Stimulated activated CD8-positive, alpha-beta memory T cell treated with anti-CD3 and anti-CD28 coated beads, Interleukin-15, amount 100 ng/mL, for 4 hours (primary cell): ENCODE data around the gene NUDT6.

Experiments used
- DNase-seq, 2 donors: peaks; one replicate each; pipeline ENCODE4 v3.0.0-alpha.2; 2020; ENCODE audit warnings: low read depth in 2 of 2

NUDT6 gene

DNA sequence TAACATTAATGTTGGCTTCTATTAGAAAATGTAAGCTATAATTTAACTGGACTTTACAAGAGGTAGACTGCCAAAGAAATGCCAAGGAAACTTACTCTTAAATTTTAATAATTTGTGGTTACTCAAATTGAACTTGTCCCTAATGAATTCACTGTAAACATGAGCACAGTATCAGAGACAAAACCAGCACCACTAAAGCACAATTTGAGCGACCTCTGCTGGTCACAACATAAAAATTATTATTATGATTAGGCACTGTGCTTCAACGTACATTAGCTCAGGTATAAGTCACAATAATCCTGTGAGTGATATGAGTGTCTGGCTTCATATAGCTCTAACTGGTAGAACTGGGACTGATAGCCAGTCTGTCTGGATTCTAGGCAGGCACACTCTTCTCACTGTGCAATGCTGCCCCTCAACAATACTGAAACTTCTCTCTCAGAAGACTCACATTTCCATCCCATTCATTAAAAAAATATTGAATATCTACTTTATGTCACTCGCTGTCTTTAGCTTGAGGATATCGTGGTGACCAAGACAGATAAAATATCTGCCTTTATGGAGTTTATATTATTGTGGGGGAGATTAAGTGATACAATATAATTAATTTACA, 8.0 kb downstream of the NUDT6 start:
- no peak for DNase-seq

DNA sequence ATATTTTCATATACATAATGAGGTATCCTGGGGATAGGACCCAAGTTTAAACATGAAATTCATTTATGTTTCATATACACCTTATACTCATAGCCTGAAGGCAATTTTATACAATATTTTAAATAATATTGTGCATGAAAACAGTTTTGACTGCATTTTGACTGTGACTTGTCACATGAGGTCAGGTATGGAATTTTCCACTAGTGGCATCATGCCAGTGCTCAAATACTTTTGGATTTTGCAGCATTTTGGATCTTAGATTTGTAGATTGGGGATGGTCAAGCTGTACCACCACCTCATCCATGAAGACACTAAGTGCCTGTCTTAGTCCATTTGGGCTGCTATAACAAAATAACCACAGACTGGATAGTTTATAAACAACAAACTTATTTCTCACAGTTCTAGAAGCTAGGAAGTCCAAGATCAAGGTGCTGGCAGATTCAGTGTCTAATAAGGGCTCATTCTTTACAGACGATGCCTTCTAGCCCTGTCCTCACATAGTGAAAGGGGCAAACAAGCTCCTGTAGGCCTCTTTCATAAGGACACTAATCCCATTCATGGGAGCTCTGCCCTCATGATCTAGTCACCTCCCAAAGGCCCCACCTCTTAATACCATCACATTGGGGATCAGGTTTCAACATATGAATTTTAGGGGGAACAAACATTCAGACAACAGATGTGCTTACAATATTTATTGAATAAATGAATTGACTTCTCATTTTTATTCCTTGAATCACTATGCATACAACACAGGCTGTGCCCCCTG, 9.4 kb downstream of the NUDT6 start:
- DNase-seq: no peak

DNA sequence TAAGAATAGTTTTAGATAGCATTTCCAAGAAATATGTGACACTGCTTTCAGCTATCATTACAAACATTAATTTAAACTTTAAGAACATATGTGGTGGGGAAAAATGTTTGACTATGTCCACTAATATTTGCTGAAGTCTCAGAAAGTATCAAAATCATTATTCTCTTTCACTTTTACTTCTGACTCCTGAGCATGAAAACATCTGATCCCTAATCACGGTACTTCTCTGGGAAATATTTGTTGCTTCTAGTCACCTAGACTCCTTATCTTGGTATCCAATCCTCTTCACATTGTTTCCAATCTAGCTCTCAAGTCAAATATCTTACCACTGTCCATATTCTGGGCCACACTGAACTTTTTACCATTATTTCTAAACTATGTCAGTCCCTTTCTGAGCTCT, 10.8 kb downstream of the NUDT6 start:
- DNase-seq: no peak

DNA sequence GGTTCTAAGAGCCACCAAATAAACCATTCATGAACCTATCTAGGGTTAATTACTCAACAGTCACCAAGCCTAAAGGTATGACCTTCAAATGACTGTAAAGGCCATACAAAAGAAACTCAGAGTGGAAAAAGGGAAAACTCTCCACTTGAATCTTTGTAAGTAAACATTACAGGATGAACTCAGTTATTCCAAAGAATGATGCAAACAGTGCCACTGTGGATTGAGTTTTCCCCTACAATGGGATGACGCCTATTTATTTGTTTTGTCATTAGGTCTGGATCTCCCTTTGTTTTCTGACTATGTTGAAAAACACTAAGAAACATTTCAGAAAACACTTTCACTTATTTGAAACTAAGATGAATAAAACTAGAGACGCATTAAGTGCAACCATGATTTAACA, 12.7 kb downstream of the NUDT6 start:
- no peak for DNase-seq

GRCh38 chr4:122908223-122908622, 14.2 kb downstream of the NUDT6 start:
- DNase-seq: no peak

DNA sequence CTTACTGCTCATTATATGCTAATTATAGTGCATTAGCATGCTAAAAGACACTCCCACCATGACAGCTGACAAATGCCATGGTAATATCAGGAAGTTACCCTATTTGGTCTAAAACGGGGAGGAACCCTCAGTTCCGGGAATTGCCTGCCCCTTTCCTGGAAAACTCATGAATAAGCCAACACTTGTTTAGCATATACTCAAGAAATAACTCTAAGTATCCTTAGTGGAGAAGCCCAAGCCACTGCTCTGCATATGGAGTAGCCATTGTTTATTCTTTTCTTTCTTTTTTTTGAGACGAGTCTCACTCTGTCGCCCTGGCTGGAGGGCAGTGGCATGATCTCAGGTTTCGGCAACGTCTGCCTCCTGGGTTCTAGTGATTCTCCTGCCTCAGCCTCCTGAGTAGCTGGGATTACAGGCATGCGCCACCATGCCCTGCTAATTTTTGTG, 15.5 kb downstream of the NUDT6 start:
- no peak for DNase-seq

- no peak for DNase-seq
These were observed 18.6 kb downstream of the NUDT6 start for GRCh38 chr4:122903766-122904288.

- no peak for DNase-seq
These were observed 21.0 kb downstream of the NUDT6 start for GRCh38 chr4:122901247-122902010.

DNA sequence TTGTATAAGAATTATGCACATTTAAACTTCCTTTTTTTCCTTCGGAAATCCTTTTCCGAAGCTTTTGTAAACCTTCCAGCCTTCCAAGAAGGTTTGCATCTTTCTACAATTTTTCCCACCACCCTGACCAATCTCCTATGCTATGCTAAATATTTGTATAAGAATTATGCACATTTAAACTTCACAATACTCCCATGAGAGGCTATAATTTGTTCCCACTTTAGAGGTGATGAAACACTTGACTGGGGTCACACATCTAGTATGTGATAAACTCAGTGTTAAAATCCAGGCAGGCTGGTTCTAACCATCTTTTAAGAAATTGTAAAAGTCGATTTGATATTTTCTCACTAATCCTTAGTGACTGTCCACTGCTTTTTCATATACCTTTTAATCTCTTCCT, 22.1 kb downstream of the NUDT6 start:
- no peak for DNase-seq

DNA sequence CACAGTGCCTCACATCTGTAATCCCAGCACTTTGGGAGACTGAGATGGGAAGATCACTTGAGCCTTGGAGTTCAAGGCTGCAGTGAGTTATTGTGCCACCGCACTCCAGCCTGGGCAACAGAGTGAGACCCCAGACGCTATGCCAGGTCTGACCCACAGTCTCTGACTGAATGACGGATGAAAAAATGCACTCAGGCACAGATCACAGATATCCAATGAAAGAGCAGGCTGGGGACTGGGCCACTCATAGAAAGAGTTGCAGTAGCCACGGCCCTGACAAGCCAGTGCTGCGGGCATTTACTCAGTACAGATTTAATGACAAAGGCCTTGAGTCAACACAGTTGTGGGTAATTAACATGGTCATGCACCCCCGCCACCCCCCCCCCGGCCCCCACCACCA, 22.7 kb downstream of the NUDT6 start:
- no peak for DNase-seq

- no peak for DNase-seq
These were observed 23.8 kb downstream of the NUDT6 start for GRCh38 chr4:122898370-122899150.

DNA sequence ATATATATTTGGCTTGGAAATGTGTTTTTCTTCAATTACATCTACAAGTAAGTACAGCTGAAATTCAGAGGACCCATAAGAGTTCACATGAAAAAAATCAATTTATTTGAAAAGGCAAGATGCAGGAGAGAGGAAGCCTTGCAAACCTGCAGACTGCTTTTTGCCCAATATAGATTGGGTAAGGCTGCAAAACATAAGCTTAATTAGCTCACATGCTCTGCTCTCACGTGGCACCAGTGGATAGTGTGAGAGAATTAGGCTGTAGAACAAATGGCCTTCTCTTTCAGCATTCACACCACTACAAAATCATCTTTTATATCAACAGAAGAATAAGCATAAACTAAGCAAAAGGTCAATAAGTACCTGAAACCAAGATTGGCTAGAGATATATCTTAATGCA, 26.1 kb downstream of the NUDT6 start:
- DNase-seq: no peak

GRCh38 chr4:122895336-122895995, 26.9 kb downstream of the NUDT6 start:
- DNase-seq: no peak

DNA sequence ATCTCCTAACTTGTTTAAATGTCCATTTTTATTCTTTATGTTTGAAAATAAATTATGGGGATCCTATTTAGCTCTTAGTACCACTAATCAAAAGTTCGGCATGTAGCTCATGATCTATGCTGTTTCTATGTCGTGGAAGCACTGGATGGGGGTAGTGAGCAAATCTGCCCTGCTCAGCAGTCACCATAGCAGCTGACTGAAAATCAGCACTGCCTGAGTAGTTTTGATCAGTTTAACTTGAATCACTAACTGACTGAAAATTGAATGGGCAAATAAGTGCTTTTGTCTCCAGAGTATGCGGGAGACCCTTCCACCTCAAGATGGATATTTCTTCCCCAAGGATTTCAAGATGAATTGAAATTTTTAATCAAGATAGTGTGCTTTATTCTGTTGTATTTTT, 27.6 kb downstream of the NUDT6 start:
- no peak for DNase-seq

DNA sequence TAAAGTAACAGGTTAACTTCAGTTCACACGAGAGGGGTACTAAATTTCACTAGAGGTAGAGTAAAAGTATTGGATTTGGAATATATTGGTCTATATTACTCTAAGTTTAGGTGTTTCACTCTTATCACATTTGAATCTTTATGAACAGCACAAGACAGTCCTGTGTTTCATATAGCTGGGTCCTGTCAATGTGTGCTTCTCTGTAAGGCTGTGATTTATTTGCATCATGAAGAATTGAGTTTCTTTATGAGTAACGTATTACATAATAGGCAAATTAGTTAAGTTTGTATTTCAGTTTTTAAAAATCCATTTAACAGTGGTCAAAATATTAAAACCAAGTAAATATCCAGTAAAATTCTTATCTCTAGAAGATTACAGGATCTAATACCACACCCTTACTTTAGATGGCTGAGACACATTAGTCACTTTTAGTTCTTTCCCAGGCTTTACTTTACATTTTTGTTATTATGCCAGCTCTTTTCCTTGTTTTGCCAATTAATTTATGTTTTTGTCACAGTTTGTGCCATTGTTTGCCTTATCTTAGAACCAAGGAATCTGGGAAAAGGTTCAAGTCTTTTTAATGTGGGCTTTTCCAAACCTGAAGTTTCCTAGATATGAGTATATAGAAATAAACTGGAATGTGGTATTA, 32.1 kb downstream of the NUDT6 start:
- DNase-seq: no peak

DNA sequence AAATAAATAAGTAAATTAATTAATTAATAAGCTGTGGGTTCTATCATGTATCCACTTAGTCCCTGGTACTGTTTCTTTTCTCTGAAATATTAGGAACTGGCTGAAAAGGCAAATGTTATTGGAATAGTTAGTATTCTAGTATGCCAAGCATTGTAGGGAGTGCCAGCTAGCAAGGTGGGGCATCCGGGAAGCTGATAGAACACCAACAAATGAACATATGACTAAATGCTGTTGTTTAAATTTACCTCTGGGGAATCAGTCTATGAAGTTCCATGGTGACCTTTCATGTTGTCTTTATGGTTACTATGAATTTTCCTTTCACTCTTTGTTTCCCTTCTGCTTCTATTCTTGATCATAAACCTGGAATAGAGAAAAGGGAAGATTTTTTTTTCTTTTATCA, 32.7 kb downstream of the NUDT6 start:
- no peak for DNase-seq

DNA sequence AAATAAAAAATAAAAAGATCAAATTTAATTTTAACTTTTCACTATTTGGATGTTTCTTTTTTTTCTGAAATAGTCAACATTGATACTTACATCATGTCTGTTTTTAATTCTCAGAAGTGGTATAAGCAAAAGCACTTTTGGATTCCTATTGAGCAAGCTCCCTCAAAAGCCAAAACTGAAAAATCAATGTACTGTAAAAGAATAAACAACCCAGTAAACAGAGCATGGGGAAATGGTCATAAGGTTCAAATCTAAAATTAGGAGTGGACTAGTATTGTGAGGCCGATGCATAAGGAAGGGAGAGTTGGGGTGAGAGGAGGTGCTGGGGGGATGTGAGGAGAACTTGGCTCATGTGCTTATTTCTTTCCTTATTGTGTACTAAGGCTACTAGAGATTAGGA, 37.9 kb downstream of the NUDT6 start:
- no peak for DNase-seq

GRCh38 chr4:122882857-122883735, 39.3 kb downstream of the NUDT6 start:
- DNase-seq: no peak

DNA sequence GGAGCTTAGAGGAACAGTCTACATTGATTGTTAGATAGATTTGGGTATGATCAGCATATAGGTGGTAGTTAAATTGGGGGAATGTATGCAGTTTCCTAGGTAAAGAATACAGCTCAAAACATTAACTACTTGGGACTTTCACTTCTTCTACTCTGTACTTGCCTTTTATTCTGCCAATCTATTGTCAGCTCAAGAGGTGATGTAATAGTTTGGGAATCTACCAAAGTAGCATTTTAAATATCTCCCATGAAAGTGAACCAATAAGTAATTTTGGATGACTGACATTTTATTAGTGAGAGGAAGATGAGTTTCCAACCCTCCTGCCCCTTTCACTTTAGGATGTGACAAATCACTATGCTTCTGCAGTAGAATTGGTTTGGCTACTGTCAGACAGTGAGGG, 43.4 kb downstream of the NUDT6 start:
- DNase-seq: no peak

GRCh38 chr4:122876456-122876855, 45.9 kb downstream of the NUDT6 start:
- DNase-seq: no peak
